ENCODE measurements around the gene CORO2B.

- TF ChIP-seq CTCF (IDR thresholded peaks at IDR 0.05), result no peak
- TF ChIP-seq POLR2A (IDR thresholded peaks at IDR 0.05), result no peak
Measured at GRCh38 chr15:68548364-68548763, 30.4 kb upstream of the CORO2B start.

Data from Peyer's patch (tissue), 4 donors.